Mesendoderm (in vitro differentiated cells): ENCODE results near the gene TRMT10A.

Source experiments
- DNase-seq: peaks from one replicate; pipeline ENCODE4 v3.0.0; 2013
- H2AK5ac ChIP-seq: 2 replicates; pipeline ENCODE4 v1.6.1; 2013; ENCODE audit warnings: low read length, inconsistent platforms
- H2BK120ac ChIP-seq: 2 replicates; pipeline ENCODE4 v1.6.1; 2013; ENCODE audit warnings: low read depth, mild to moderate bottlenecking, low read length, moderate library complexity, mixed read lengths
- H2BK15ac ChIP-seq: replicated peaks from 2 replicates; pipeline ENCODE4 v1.6.1; 2013; ENCODE audit warnings: low read depth, mild to moderate bottlenecking, moderate library complexity
- H2BK5ac ChIP-seq: 2 replicates; pipeline ENCODE4 v1.6.1; 2013; ENCODE audit warnings: low read length, inconsistent platforms
- H3K18ac ChIP-seq: 2 replicates; pipeline ENCODE4 v1.6.1; 2013; ENCODE audit warnings: mild to moderate bottlenecking, low read length, mixed read lengths
- H3K23ac ChIP-seq: one replicate; pipeline ENCODE4 v1.6.1; 2013; ENCODE audit warnings: low read length
- H3K27ac ChIP-seq: 2 replicates; pipeline ENCODE4 v1.5.1; 2013; ENCODE audit warnings: low read depth, mild to moderate bottlenecking, inconsistent platforms, low read length, moderate library complexity
- H3K27me3 ChIP-seq: 2 replicates; pipeline ENCODE4 v1.6.1; 2013; ENCODE audit warnings: low read length, control low read depth, mild to moderate bottlenecking, inconsistent platforms; ENCODE audit not compliant: insufficient read depth, poor library complexity
- H3K36me3 ChIP-seq: 2 replicates; pipeline ENCODE4 v1.6.1; 2013; ENCODE audit warnings: low read length, inconsistent platforms; ENCODE audit not compliant: control insufficient read depth, insufficient read depth
- H3K4ac ChIP-seq: one replicate; pipeline ENCODE4 v1.6.1; 2013; ENCODE audit warnings: low read depth, mild to moderate bottlenecking, low read length, moderate library complexity
- H3K4me1 ChIP-seq: 2 replicates; pipeline ENCODE4 v1.6.1; 2013; ENCODE audit warnings: low read depth, low read length, inconsistent platforms; ENCODE audit not compliant: control insufficient read depth
- H3K4me2 ChIP-seq: 2 replicates; pipeline ENCODE4 v1.6.1; 2013; ENCODE audit warnings: low read length
- H3K4me3 ChIP-seq: 2 replicates; pipeline ENCODE4 v1.5.1; 2013; ENCODE audit warnings: mild to moderate bottlenecking, low read length
- H3K56ac ChIP-seq: one replicate; pipeline ENCODE4 v1.6.1; 2013; ENCODE audit warnings: low read length
- H3K79me1 ChIP-seq: 2 replicates; pipeline ENCODE4 v1.6.1; 2013; ENCODE audit warnings: low read length, inconsistent platforms
- H3K79me2 ChIP-seq: 2 replicates; pipeline ENCODE4 v1.6.1; 2013; ENCODE audit warnings: mild to moderate bottlenecking, low read length; ENCODE audit not compliant: control insufficient read depth, insufficient read depth
- H3K9ac ChIP-seq: 2 replicates; pipeline ENCODE4 v1.6.1; 2013; ENCODE audit warnings: low read length, inconsistent platforms
- H4K5ac ChIP-seq: one replicate; pipeline ENCODE4 v1.6.1; 2013; ENCODE audit warnings: low read length
- H4K8ac ChIP-seq: one replicate; pipeline ENCODE4 v1.6.1; 2013; ENCODE audit warnings: low read depth, mild to moderate bottlenecking, control low read depth, low read length, moderate library complexity
- WGBS: extraction: QIAGEN DNeasy Blood & Tissue Kit; methylation state at CpG from one replicate; pipeline ENCODE4 v1.1.7; 2013; ENCODE audit warnings: low lambda C conversion rate, missing lambda C conversion rate; ENCODE audit not compliant: insufficient coverage; ENCODE audit errors: extremely low coverage; 5-methylcytosine and 5-hydroxymethylcytosine counted together

The TRMT10A gene

GRCh38 chr4:99606716-99607115, 42.9 kb upstream of the TRMT10A start:
- Histone ChIP-seq H3K79me2 (no peaks in the 10 kb centered on the region), H3K18ac (no peak overlapping the region), H2BK15ac (no peak overlapping the region), H3K56ac (no peak overlapping the region), H3K9ac (no peak overlapping the region), H2BK5ac (no peak overlapping the region), H3K4me2 (no peak overlapping the region), H3K4ac (no peak overlapping the region), H4K8ac (no peak overlapping the region), H2AK5ac (no peak overlapping the region), H3K4me3 (no peak overlapping the region), H3K27me3 (no peaks in the 10 kb centered on the region), H3K36me3 (no peaks in the 10 kb centered on the region), H3K27ac (no peak overlapping the region), H3K23ac (no peak overlapping the region), H4K5ac (no peak overlapping the region), H2BK120ac (no peak overlapping the region), H3K79me1 (no peaks in the 10 kb centered on the region), H3K4me1 (no peaks in the 10 kb centered on the region)
- DNase-seq = no peak
- no CpG with 5 or more reads among the region's 2 CpGs for WGBS

GRCh38 chr4:99594818-99595217, 31.0 kb upstream of the TRMT10A start:
- no peak overlapping the region for H3K4me3 ChIP-seq
- no CpG with 5 or more reads among the region's 2 CpGs for WGBS

GRCh38 chr4:99593781-99594641, 30.2 kb upstream of the TRMT10A start:
- Histone ChIP-seq H3K79me1 (no peaks in the 10 kb centered on the region), H3K4me3 (no peak overlapping the region), H3K27me3 (no peaks in the 10 kb centered on the region), H2BK5ac (no peak overlapping the region), H3K23ac (no peak overlapping the region), H4K5ac (no peak overlapping the region), H3K4me2 (no peak overlapping the region), H3K18ac (no peak overlapping the region), H3K79me2 (no peaks in the 10 kb centered on the region), H3K9ac (no peak overlapping the region), H3K4ac (no peak overlapping the region), H2AK5ac (no peak overlapping the region), H4K8ac (no peak overlapping the region), H3K27ac (no peak overlapping the region), H2BK120ac (no peak overlapping the region), H2BK15ac (no peak overlapping the region), H3K4me1 (no peaks in the 10 kb centered on the region), H3K36me3 (no peaks in the 10 kb centered on the region), H3K56ac (no peak overlapping the region)
- no CpG with 5 or more reads among the region's 4 CpGs for WGBS
- DNase-seq = no peak

More at GRCh38 chr4:99594818-99595217, 31.0 kb upstream of the TRMT10A start:
- Histone ChIP-seq H4K8ac (no peak overlapping the region), H3K18ac (no peak overlapping the region), H3K4me2 (no peak overlapping the region), H2AK5ac (no peak overlapping the region), H3K4ac (no peak overlapping the region), H2BK15ac (no peak overlapping the region), H3K9ac (no peak overlapping the region), H3K27ac (no peak overlapping the region), H3K56ac (no peak overlapping the region), H3K36me3 (no peaks in the 10 kb centered on the region), H4K5ac (no peak overlapping the region), H3K27me3 (no peaks in the 10 kb centered on the region), H3K23ac (no peak overlapping the region), H3K4me1 (no peaks in the 10 kb centered on the region), H3K79me1 (no peaks in the 10 kb centered on the region), H2BK120ac (no peak overlapping the region), H3K79me2 (no peaks in the 10 kb centered on the region), H2BK5ac (no peak overlapping the region)
- DNase-seq = no peak

- no peak overlapping the region for H4K5ac ChIP-seq
- no peak for DNase-seq
- no peaks in the 10 kb centered on the region for H3K79me2 ChIP-seq
- no peaks in the 10 kb centered on the region for H3K79me1 ChIP-seq
- H3K9ac ChIP-seq = no peak overlapping the region
- H3K27ac ChIP-seq = no peak overlapping the region
- H3K56ac ChIP-seq = no peak overlapping the region
- H2BK5ac ChIP-seq = no peak overlapping the region
- H3K4me1 ChIP-seq = no peaks in the 10 kb centered on the region
- WGBS = no CpG with 5 or more reads among the region's 3 CpGs
- no peak overlapping the region for H3K4ac ChIP-seq
- H3K18ac ChIP-seq = no peak overlapping the region
- H3K27me3 ChIP-seq = no peaks in the 10 kb centered on the region
- H3K4me2 ChIP-seq = no peak overlapping the region
- no peak overlapping the region for H4K8ac ChIP-seq
- no peak overlapping the region for H3K23ac ChIP-seq
- H2BK120ac ChIP-seq = no peak overlapping the region
- H3K4me3 ChIP-seq = no peak overlapping the region
- H2AK5ac ChIP-seq = no peak overlapping the region
- H3K36me3 ChIP-seq = no peaks in the 10 kb centered on the region
- H2BK15ac ChIP-seq = no peak overlapping the region
These were observed 27.9 kb upstream of the TRMT10A start for GRCh38 chr4:99591757-99592156.

- Histone ChIP-seq H4K8ac (no peak overlapping the region), H3K18ac (no peak overlapping the region), H3K4me2 (no peak overlapping the region), H4K5ac (no peak overlapping the region), H3K27me3 (no peaks in the 10 kb centered on the region), H3K4ac (no peak overlapping the region), H2BK5ac (no peak overlapping the region), H2AK5ac (no peak overlapping the region), H3K9ac (no peak overlapping the region), H3K4me1 (no peaks in the 10 kb centered on the region), H3K27ac (no peak overlapping the region), H3K56ac (no peak overlapping the region), H3K23ac (no peak overlapping the region), H3K4me3 (no peak overlapping the region), H3K79me1 (no peaks in the 10 kb centered on the region), H2BK120ac (no peak overlapping the region), H3K79me2 (no peaks in the 10 kb centered on the region), H2BK15ac (no peak overlapping the region), H3K36me3 (no peaks in the 10 kb centered on the region)
- DNase-seq = no peak
- WGBS = no CpG with 5 or more reads among the region's 1 CpG
These were observed 24.0 kb upstream of the TRMT10A start for GRCh38 chr4:99587803-99588202.

- Histone ChIP-seq H3K36me3 (no peaks in the 10 kb centered on the region), H3K79me1 (no peaks in the 10 kb centered on the region), H3K56ac (no peak overlapping the region), H3K27me3 (no peaks in the 10 kb centered on the region), H3K4me3 (no peak overlapping the region), H3K18ac (no peak overlapping the region), H3K27ac (no peak overlapping the region), H2AK5ac (no peak overlapping the region), H2BK120ac (no peak overlapping the region), H4K8ac (no peak overlapping the region), H3K4ac (no peak overlapping the region), H3K9ac (no peak overlapping the region), H3K79me2 (no peaks in the 10 kb centered on the region), H3K4me2 (no peak overlapping the region), H2BK15ac (no peak overlapping the region), H2BK5ac (no peak overlapping the region), H3K23ac (no peak overlapping the region), H4K5ac (no peak overlapping the region), H3K4me1 (no peaks in the 10 kb centered on the region)
- DNase-seq = no peak
These were observed 23.5 kb upstream of the TRMT10A start for GRCh38 chr4:99587309-99587708.
